ENCODE data around the gene ANKAR. TPM values are rescaled to one million over a fixed set of nuclear protein-coding genes. Genes with fewer than 3 reads are reported as not detected.

Gene ANKAR
- total and polyA plus RNA-seq, 9 of the 15 experiments (the other 6 are each of a cell fraction or from before 2014, with no cell fraction given): 0.04 to 0.52 (median 0.39) TPM

GRCh38 chr2:189661148-189661956, 13.1 kb upstream of the ANKAR start, which contains the start of gene ASNSD1 (continued):
- TF ChIP-seq TCF15 (CRISPR knock-in tag; IDR thresholded peaks at IDR 0.05): no peak
- no peak for TF ChIP-seq ZNF324 (CRISPR knock-in tag; IDR thresholded peaks at IDR 0.05)
- no peak for TF ChIP-seq MEF2A (IDR thresholded peaks at IDR 0.05; ENCODE audit: control insufficient read depth, low read depth, low read length)
- TF ChIP-seq ZNF354B (CRISPR knock-in tag; IDR thresholded peaks at IDR 0.05): no peak
- TF ChIP-seq ZHX1 (conservative IDR thresholded peaks at IDR 0.05; ENCODE audit: low read length): no peak
- TF ChIP-seq ZBTB49 (CRISPR knock-in tag; IDR thresholded peaks at IDR 0.05; ENCODE audit: borderline replicate concordance): no peak
- TF ChIP-seq JUN (IDR thresholded peaks at IDR 0.05; ENCODE audit: borderline replicate concordance, low read depth, low read length): no peak
- no peak for TF ChIP-seq JUN (CRISPR knock-in tag; IDR thresholded peaks at IDR 0.05; ENCODE audit: borderline replicate concordance)
- no peak for TF ChIP-seq CEBPZ (IDR thresholded peaks at IDR 0.05; ENCODE audit: borderline replicate concordance, low read depth, low read length)
- TF ChIP-seq GABPB2 (CRISPR knock-in tag; conservative IDR thresholded peaks at IDR 0.05): no peak
- TF ChIP-seq SIN3B (IDR thresholded peaks at IDR 0.05; ENCODE audit: low read depth): no peak
- TF ChIP-seq TGIF2 (CRISPR knock-in tag; IDR thresholded peaks at IDR 0.05): no peak
- no peak for TF ChIP-seq KAT2B (IDR thresholded peaks at IDR 0.05; ENCODE audit: low read depth, low read length)
- TF ChIP-seq SRF (CRISPR knock-in tag; IDR thresholded peaks at IDR 0.05): no peak
- TF ChIP-seq ZNF224 (CRISPR knock-in tag; IDR thresholded peaks at IDR 0.05): no peak

All from K562 (cell line).